Measurements from ENCODE around the gene TRPM2.
A peak's percentile ranks its signal among the peaks of the same experiment; 100 is the strongest.
"Not testable (repeated sequence)": the region's sequence is repeated elsewhere in the genome, so short reads cannot be mapped to it uniquely, and the experiment has no call there.

Gene TRPM2

GRCh38 chr21:44375761-44376241 lies 22.4 kb downstream of the TRPM2 start:
- no peak for DNase-seq

- no peak for DNase-seq
These were observed 23.2 kb downstream of the TRPM2 start for GRCh38 chr21:44376606-44377005.

- DNase-seq, result no peak
These were observed 23.9 kb downstream of the TRPM2 start for GRCh38 chr21:44377201-44377921.

GRCh38 chr21:44377922-44378645 lies 24.7 kb downstream of the TRPM2 start:
- DNase-seq, result no peak

- no peak for DNase-seq
These were observed 25.5 kb downstream of the TRPM2 start for GRCh38 chr21:44378646-44379514.

GRCh38 chr21:44379515-44379848 lies 26.1 kb downstream of the TRPM2 start:
- no peak for DNase-seq

- DNase-seq, result no peak
These were observed 26.8 kb downstream of the TRPM2 start for GRCh38 chr21:44379991-44380865.

- DNase-seq, result no peak
These were observed 27.5 kb downstream of the TRPM2 start for GRCh38 chr21:44380876-44381275.

- no peak for DNase-seq
These were observed 28.5 kb downstream of the TRPM2 start for GRCh38 chr21:44381874-44382273.

GRCh38 chr21:44382536-44382935 lies 29.1 kb downstream of the TRPM2 start:
- DNase-seq, result no peak

GRCh38 chr21:44383216-44383615 lies 29.8 kb downstream of the TRPM2 start:
- DNase-seq, result no peak

- no peak for DNase-seq
These were observed 31.5 kb downstream of the TRPM2 start for GRCh38 chr21:44384968-44385367.

GRCh38 chr21:44389335-44389734 lies 35.9 kb downstream of the TRPM2 start:
- no peak for DNase-seq

GRCh38 chr21:44390886-44391285 lies 37.5 kb downstream of the TRPM2 start:
- no peak for DNase-seq

- DNase-seq, result peak; percentile 20
These were observed 38.1 kb downstream of the TRPM2 start for GRCh38 chr21:44391345-44392091.

- DNase-seq, result no peak
These were observed 38.8 kb downstream of the TRPM2 start for GRCh38 chr21:44392185-44392584.

- DNase-seq, result no peak
These were observed 39.5 kb downstream of the TRPM2 start for GRCh38 chr21:44392916-44393315.

GRCh38 chr21:44394733-44395132 lies 41.3 kb downstream of the TRPM2 start:
- no peak for DNase-seq

- no peak for DNase-seq
These were observed 41.8 kb downstream of the TRPM2 start for GRCh38 chr21:44395260-44395659.

GRCh38 chr21:44396803-44397202 lies 43.4 kb downstream of the TRPM2 start:
- not testable (repeated sequence) for DNase-seq

- DNase-seq, result no peak
These were observed 44.1 kb downstream of the TRPM2 start for GRCh38 chr21:44397431-44398031.
